HCT116 (cell line): ENCODE results near the gene TMEM45A. TPM values are rescaled to one million over a fixed set of nuclear protein-coding genes. Genes with fewer than 3 reads are reported as not detected.

Experiments used
- ATAC-seq: fragments of 200-7000 bp; cut with Tn5 transposase; 2 replicates; pipeline ENCODE4 v1.9.1; 2020; ENCODE audit warnings: mild to moderate bottlenecking, moderate library complexity
- BruUV-seq: library from RNA; stranded (reverse); fragments of 400-500 nt; replicated peaks from 2 replicates; lab custom pipeline; 2021; lab: Mats Ljungman, UMichigan
- CTCF ChIA-PET: fragments of 300-600 bp; sonication (Branson Sonifier 250); formaldehyde crosslinking; loops from one replicate; lab custom pipeline; 2021; ENCODE audit warnings: antibody characterized with exemption; lab: Charles Lee
- POLR2A ChIA-PET: fragments of 300-600, 350-600 bp; sonication (Branson Sonifier 250); formaldehyde crosslinking; loops from one replicate; lab custom pipeline; 2021; ENCODE audit warnings: antibody characterized with exemption; lab: Charles Lee
- RAD21 ChIA-PET, 2 experiments: fragments of 300-600 bp; sonication (Branson Sonifier 250); formaldehyde crosslinking; loops; one replicate each; lab custom pipeline; 2023; ENCODE audit warnings: low total read pairs in 2 of 2; ENCODE audit not compliant: uncharacterized antibody in 2 of 2, unreplicated experiment in 2 of 2, low non-redundant PET in 1 of 2; lab: Charles Lee
- DNase-seq: peaks from one replicate; pipeline ENCODE4 v3.0.0-alpha.2; 2010; ENCODE audit warnings: low read depth, low spot score
- H2AFZ ChIP-seq: fragments of 200-600 bp; shearing (Covaris generic), sonication (generic); 2 replicates; pipeline ENCODE4 v1.6.1; 2017; ENCODE audit warnings: low read depth, mixed run types, mixed read lengths, antibody characterized with exemption, low read length; ENCODE audit not compliant: poor library complexity, severe bottlenecking
- H3K27ac ChIP-seq: 2 replicates; pipeline ENCODE4 v1.5.1; 2012; ENCODE audit warnings: low read depth, low read length
- H3K27me3 ChIP-seq: fragments of 200-600 bp; sonication (generic); 2 replicates; pipeline ENCODE4 v1.6.1; 2016; ENCODE audit warnings: mixed run types, low read length, mixed read lengths; ENCODE audit not compliant: insufficient read depth
- H3K36me3 ChIP-seq, 2 experiments: fragments of 200-500 bp in 1 of 2; fragments of 200-600 bp in 1 of 2; sonication (Bioruptor generic) in 1 of 2; sonication (generic) in 1 of 2; 2 replicates each; pipeline versions ENCODE4 v1.5.1 to v1.6.1; 2014 to 2016; ENCODE audit warnings: low read length in 2 of 2, inconsistent platforms in 1 of 2, mixed read lengths in 1 of 2, mixed run types in 1 of 2; ENCODE audit not compliant: insufficient read depth in 2 of 2, control insufficient read depth in 1 of 2
- H3K4me1 ChIP-seq, 2 experiments: fragments of 200-600 bp in 1 of 2; sonication (generic) in 1 of 2; 2 replicates each; pipeline versions ENCODE4 v1.5.1 to v1.6.1; 2012 to 2017; ENCODE audit warnings: low read length in 2 of 2, inconsistent platforms in 1 of 2, mild to moderate bottlenecking in 1 of 2, mixed read lengths in 1 of 2, mixed run types in 1 of 2, moderate library complexity in 1 of 2; ENCODE audit not compliant: insufficient read depth in 2 of 2, control insufficient read depth in 1 of 2
- H3K4me2 ChIP-seq: fragments of 200-600 bp; sonication (generic); 2 replicates; pipeline ENCODE4 v1.6.1; 2017; ENCODE audit warnings: mixed run types, low read length, mixed read lengths
- H3K4me3 ChIP-seq, 2 experiments: fragments of 200-600 bp in 1 of 2; sonication (generic) in 1 of 2; replicated peaks in 1 of 2; 2 replicates each; pipeline ENCODE4 v1.5.1; 2011 to 2016; ENCODE audit warnings: low read length in 2 of 2, control low read depth in 1 of 2, low read depth in 1 of 2, mild to moderate bottlenecking in 1 of 2, mixed read lengths in 1 of 2, mixed run types in 1 of 2
- H3K79me2 ChIP-seq: fragments of 200-600 bp; sonication (generic); 2 replicates; pipeline ENCODE4 v1.6.1; 2017; ENCODE audit warnings: mild to moderate bottlenecking, mixed run types, low read length, moderate library complexity, mixed read lengths; ENCODE audit not compliant: insufficient read depth
- H3K9ac ChIP-seq: fragments of 200-600 bp; sonication (generic); 2 replicates; pipeline ENCODE4 v1.6.1; 2016; ENCODE audit warnings: low read length, mixed read lengths
- H3K9me2 ChIP-seq: fragments of 200-600 bp; sonication (generic), shearing (Covaris generic); 2 replicates; pipeline ENCODE4 v1.6.1; 2017; ENCODE audit warnings: mixed run types, mild to moderate bottlenecking, moderate library complexity; ENCODE audit not compliant: insufficient read depth
- H3K9me3 ChIP-seq, 2 experiments: fragments of 200-500 bp in 1 of 2; fragments of 200-600 bp in 1 of 2; sonication (Bioruptor generic) in 1 of 2; sonication (generic) in 1 of 2; 2 replicates each; pipeline ENCODE4 v1.6.1; 2014 to 2017; ENCODE audit warnings: low read length in 2 of 2, mixed read lengths in 2 of 2, inconsistent platforms in 1 of 2, low read depth in 1 of 2, mild to moderate bottlenecking in 1 of 2, mixed run types in 1 of 2, moderate library complexity in 1 of 2; ENCODE audit not compliant: control insufficient read depth in 1 of 2, insufficient read depth in 1 of 2
- H4K20me1 ChIP-seq: fragments of 200-600 bp; sonication (generic), shearing (Covaris generic); 2 replicates; pipeline ENCODE4 v1.6.1; 2017; ENCODE audit warnings: mixed run types, mild to moderate bottlenecking, moderate library complexity; ENCODE audit not compliant: insufficient read depth
- JUND ChIP-seq: IDR thresholded peaks from 2 replicates; pipeline ENCODE4 v1.6.1; 2012
- POLR2A ChIP-seq: IDR thresholded peaks from 2 replicates; pipeline ENCODE4 v1.7.0; 2011; ENCODE audit warnings: borderline replicate concordance; ENCODE audit not compliant: insufficient read depth, insufficient read length; ENCODE audit errors: extremely low read depth
- POLR2AphosphoS5 ChIP-seq: IDR thresholded peaks from 2 replicates; pipeline ENCODE4 v1.6.1; 2011; ENCODE audit warnings: mild to moderate bottlenecking, low read depth, low read length, moderate library complexity
- RAD21 ChIP-seq: IDR thresholded peaks from 2 replicates; pipeline ENCODE4 v1.6.1; 2012; ENCODE audit warnings: low read depth, mild to moderate bottlenecking
- REST ChIP-seq: IDR thresholded peaks from 2 replicates; pipeline ENCODE4 v1.6.1; 2012; ENCODE audit warnings: low read depth
- SIN3A ChIP-seq: IDR thresholded peaks from 2 replicates; pipeline ENCODE4 v1.6.1; 2012; ENCODE audit warnings: low read depth
- SP1 ChIP-seq: IDR thresholded peaks from 2 replicates; pipeline ENCODE4 v1.6.1; 2012; ENCODE audit warnings: low read depth
- SRF ChIP-seq: IDR thresholded peaks from 2 replicates; pipeline ENCODE4 v1.6.1; 2012; ENCODE audit warnings: low read depth
- YY1 ChIP-seq: IDR thresholded peaks from 2 replicates; pipeline ENCODE4 v1.6.1; 2011; ENCODE audit warnings: low read length, low read depth, moderate library complexity, mild to moderate bottlenecking; ENCODE audit not compliant: insufficient replicate concordance; ENCODE audit errors: extremely low read depth
- ZFX ChIP-seq: fragments of 450-650 bp; IDR thresholded peaks from 2 replicates; pipeline ENCODE4 v1.6.1; 2017
- ZNF274 ChIP-seq: fragments of 200-500 bp; sonication (Bioruptor generic); IDR thresholded peaks from 2 replicates; pipeline ENCODE4 v1.6.1; 2014; ENCODE audit warnings: mild to moderate bottlenecking, low read depth, low read length, inconsistent platforms
- intact Hi-C: fragments of 100-400 bp; cut with micrococcal nuclease; formaldehyde crosslinking; loops from 2 replicates; pipeline ENCODE4 v1.10.0; 2022
- total RNA-seq: library from RNA; stranded (reverse); gene quantifications from one replicate; pipeline ENCODE4 v1.2.1, GENCODE V29; 2021; ENCODE audit not compliant: unreplicated experiment
- TF ChIP-seq, protein P1 (sequence below): IDR thresholded peaks from 2 replicates; pipeline ENCODE4 v1.6.1; 2012
- TF ChIP-seq, protein P2 (sequence below), 3 experiments: fragments of 200-600 bp in 1 of 3; sonication (generic) in 1 of 3; IDR thresholded peaks in 2 of 3; conservative IDR thresholded peaks in 1 of 3; 2 replicates each; pipeline ENCODE4 v1.5.1; 2012 to 2017; ENCODE audit warnings: low read depth in 2 of 3, low read length in 2 of 3, antibody characterized with exemption in 1 of 3, borderline replicate concordance in 1 of 3, control low read depth in 1 of 3, mild to moderate bottlenecking in 1 of 3, mixed read lengths in 1 of 3, mixed run types in 1 of 3, moderate library complexity in 1 of 3; ENCODE audit not compliant: insufficient read depth in 1 of 3

TMEM45A gene
- total RNA-seq, 1 experiment from 2014 or later, result 5.0 TPM

GRCh38 chr3:100613721-100614390 is 121.4 kb downstream of the TMEM45A start:
- no TSS peak for BruUV-seq
- H3K4me2 ChIP-seq, result no peak overlapping the region

More at GRCh38 chr3:100613721-100614390, 121.4 kb downstream of the TMEM45A start:
- ATAC-seq (no peak), DNase-seq (no peak)
- H3K4me1 ChIP-seq, result no peaks in the 10 kb centered on the region
- no peaks in the 10 kb centered on the region for H3K36me3 ChIP-seq
- no peaks in the 10 kb centered on the region for H3K9me3 ChIP-seq
- no peaks in the 10 kb centered on the region for H4K20me1 ChIP-seq
- intact Hi-C loops, result no loop called here
- no peak overlapping the region for H2AFZ ChIP-seq
- H3K27me3 ChIP-seq, result no peaks in the 10 kb centered on the region
- H3K4me3 ChIP-seq, result no peak overlapping the region
- TF ChIP-seq JUND (no peak), SIN3A (no peak), ZNF274 (no peak), SP1 (no peak), RAD21 (no peak), POLR2AphosphoS5 (no peak), YY1 (no peak), SRF (no peak), REST (no peak), POLR2A (no peak), ZFX (no peak)
- TF ChIP-seq, protein P1, sequence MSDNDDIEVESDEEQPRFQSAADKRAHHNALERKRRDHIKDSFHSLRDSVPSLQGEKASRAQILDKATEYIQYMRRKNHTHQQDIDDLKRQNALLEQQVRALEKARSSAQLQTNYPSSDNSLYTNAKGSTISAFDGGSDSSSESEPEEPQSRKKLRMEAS, result no peak
- TF ChIP-seq, protein P2, sequence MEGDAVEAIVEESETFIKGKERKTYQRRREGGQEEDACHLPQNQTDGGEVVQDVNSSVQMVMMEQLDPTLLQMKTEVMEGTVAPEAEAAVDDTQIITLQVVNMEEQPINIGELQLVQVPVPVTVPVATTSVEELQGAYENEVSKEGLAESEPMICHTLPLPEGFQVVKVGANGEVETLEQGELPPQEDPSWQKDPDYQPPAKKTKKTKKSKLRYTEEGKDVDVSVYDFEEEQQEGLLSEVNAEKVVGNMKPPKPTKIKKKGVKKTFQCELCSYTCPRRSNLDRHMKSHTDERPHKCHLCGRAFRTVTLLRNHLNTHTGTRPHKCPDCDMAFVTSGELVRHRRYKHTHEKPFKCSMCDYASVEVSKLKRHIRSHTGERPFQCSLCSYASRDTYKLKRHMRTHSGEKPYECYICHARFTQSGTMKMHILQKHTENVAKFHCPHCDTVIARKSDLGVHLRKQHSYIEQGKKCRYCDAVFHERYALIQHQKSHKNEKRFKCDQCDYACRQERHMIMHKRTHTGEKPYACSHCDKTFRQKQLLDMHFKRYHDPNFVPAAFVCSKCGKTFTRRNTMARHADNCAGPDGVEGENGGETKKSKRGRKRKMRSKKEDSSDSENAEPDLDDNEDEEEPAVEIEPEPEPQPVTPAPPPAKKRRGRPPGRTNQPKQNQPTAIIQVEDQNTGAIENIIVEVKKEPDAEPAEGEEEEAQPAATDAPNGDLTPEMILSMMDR (IDR thresholded peaks at IDR 0.05 in 2 of 3, conservative IDR thresholded peaks at IDR 0.05 in 1 of 3; ENCODE audit: borderline replicate concordance in 1 of 3, insufficient read depth in 1 of 3, low read depth in 2 of 3, low read length in 2 of 3), result no peak
- H3K27ac ChIP-seq, result no peak overlapping the region
- ChIA-PET RAD21 (no interaction called here), CTCF (no interaction called here), POLR2A (no interaction called here)
- no peaks in the 10 kb centered on the region for H3K9me2 ChIP-seq
- H3K79me2 ChIP-seq, result no peaks in the 10 kb centered on the region
- H3K9ac ChIP-seq, result no peak overlapping the region
